ENCODE results near the gene RBM38. TPM values are rescaled to one million over a fixed set of nuclear protein-coding genes. Genes with fewer than 3 reads are reported as not detected.

RBM38 gene
- total and polyA plus RNA-seq, 9 of the 15 experiments (the other 6 are each of a cell fraction or from before 2014, with no cell fraction given): 0.28 to 82.4 (median 33.2) TPM

DNA sequence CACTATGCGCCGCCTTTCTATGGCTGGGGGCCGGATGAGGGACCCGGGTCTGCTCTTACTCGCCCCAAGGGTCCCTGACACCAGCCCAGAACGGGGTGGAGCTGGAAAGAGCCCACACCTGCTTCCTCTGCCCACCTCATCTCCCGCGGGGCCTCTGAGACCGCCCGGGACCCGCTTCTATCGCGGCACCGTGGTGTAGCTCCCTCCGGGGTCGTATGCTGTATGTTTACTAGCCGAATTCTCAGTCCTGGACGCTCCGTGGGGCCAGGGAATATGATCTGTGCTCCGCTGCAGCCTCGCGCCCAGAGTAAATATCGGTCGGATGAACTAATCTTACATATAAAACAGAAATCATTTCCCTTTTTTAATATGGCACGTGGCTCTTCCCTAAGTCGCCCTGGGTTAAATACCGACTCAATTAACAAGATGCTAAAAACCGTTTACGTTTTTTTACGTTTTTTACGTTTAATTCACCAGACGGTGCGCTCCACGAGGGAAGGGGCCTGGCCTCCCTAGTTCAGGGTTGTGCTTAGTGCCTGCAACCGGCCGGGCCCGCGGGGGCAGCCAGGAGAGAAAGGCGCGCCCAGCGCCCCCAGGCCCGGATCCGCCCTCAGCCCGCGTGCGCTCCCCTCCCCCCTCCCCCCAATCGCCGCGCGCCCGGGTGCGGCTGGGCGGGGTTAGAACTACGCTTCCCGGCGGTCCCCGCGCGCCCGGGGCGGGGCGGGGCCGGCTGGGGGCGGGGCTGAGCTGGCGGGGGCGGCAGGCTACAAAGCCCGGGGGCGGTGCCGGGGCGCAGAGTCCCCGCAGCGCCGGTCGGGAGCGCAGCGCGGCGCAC is at the start of gene RBM38 (continued):
- TF ChIP-seq FOXJ3 (CRISPR knock-in tag; IDR thresholded peaks at IDR 0.05): no peak
- TF ChIP-seq, protein P1, sequence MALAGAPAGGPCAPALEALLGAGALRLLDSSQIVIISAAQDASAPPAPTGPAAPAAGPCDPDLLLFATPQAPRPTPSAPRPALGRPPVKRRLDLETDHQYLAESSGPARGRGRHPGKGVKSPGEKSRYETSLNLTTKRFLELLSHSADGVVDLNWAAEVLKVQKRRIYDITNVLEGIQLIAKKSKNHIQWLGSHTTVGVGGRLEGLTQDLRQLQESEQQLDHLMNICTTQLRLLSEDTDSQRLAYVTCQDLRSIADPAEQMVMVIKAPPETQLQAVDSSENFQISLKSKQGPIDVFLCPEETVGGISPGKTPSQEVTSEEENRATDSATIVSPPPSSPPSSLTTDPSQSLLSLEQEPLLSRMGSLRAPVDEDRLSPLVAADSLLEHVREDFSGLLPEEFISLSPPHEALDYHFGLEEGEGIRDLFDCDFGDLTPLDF (CRISPR knock-in tag; IDR thresholded peaks at IDR 0.05): 0 out of 2 replicates have a peak, but pooled peaks have one; percentile 22
- TF ChIP-seq SREBF2 (CRISPR knock-in tag; IDR thresholded peaks at IDR 0.05): no peak
- TF ChIP-seq E2F3 (CRISPR knock-in tag; IDR thresholded peaks at IDR 0.05): 0 out of 2 replicates have a peak, but pooled peaks have one; percentile 32
- peak; percentile 90 for TF ChIP-seq MYC (IDR thresholded peaks at IDR 0.05; ENCODE audit: low read depth, low read length)
- TF ChIP-seq MYC (CRISPR knock-in tag; IDR thresholded peaks at IDR 0.05; ENCODE audit: borderline replicate concordance, low read depth): 0 out of 2 replicates have a peak, but pooled peaks have one; percentile 33
- TF ChIP-seq, protein P2, sequence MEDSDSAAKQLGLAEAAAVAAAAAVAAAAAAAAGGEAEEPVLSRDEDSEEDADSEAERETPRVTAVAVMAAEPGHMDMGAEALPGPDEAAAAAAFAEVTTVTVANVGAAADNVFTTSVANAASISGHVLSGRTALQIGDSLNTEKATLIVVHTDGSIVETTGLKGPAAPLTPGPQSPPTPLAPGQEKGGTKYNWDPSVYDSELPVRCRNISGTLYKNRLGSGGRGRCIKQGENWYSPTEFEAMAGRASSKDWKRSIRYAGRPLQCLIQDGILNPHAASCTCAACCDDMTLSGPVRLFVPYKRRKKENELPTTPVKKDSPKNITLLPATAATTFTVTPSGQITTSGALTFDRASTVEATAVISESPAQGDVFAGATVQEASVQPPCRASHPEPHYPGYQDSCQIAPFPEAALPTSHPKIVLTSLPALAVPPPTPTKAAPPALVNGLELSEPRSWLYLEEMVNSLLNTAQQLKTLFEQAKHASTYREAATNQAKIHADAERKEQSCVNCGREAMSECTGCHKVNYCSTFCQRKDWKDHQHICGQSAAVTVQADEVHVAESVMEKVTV (CRISPR knock-in tag; IDR thresholded peaks at IDR 0.05): peak; percentile 22; the same call in 1 of the 2 replicates
- TF ChIP-seq NFATC3 (IDR thresholded peaks at IDR 0.05): no peak
- TF ChIP-seq, protein P3, sequence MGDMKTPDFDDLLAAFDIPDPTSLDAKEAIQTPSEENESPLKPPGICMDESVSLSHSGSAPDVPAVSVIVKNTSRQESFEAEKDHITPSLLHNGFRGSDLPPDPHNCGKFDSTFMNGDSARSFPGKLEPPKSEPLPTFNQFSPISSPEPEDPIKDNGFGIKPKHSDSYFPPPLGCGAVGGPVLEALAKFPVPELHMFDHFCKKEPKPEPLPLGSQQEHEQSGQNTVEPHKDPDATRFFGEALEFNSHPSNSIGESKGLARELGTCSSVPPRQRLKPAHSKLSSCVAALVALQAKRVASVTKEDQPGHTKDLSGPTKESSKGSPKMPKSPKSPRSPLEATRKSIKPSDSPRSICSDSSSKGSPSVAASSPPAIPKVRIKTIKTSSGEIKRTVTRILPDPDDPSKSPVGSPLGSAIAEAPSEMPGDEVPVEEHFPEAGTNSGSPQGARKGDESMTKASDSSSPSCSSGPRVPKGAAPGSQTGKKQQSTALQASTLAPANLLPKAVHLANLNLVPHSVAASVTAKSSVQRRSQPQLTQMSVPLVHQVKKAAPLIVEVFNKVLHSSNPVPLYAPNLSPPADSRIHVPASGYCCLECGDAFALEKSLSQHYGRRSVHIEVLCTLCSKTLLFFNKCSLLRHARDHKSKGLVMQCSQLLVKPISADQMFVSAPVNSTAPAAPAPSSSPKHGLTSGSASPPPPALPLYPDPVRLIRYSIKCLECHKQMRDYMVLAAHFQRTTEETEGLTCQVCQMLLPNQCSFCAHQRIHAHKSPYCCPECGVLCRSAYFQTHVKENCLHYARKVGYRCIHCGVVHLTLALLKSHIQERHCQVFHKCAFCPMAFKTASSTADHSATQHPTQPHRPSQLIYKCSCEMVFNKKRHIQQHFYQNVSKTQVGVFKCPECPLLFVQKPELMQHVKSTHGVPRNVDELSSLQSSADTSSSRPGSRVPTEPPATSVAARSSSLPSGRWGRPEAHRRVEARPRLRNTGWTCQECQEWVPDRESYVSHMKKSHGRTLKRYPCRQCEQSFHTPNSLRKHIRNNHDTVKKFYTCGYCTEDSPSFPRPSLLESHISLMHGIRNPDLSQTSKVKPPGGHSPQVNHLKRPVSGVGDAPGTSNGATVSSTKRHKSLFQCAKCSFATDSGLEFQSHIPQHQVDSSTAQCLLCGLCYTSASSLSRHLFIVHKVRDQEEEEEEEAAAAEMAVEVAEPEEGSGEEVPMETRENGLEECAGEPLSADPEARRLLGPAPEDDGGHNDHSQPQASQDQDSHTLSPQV (IDR thresholded peaks at IDR 0.05): peak; percentile 76
- peak; percentile 91 for TF ChIP-seq TBP (optimal IDR thresholded peaks at IDR 0.05; ENCODE audit: low read depth, low read length)
- TF ChIP-seq ATF1 (CRISPR knock-in tag; IDR thresholded peaks at IDR 0.05): no peak
- TF ChIP-seq ATF1 (tag; IDR thresholded peaks at IDR 0.05): peak; percentile 46
- 0 out of 4 replicates have a peak, but pooled peaks of 1 of the 2 experiments have one; percentile 31 for TF ChIP-seq KDM1A (IDR thresholded peaks at IDR 0.05)
- TF ChIP-seq RB1 (IDR thresholded peaks at IDR 0.05; ENCODE audit: low read depth): peak; percentile 38; the same call in 1 of the 2 replicates
- TF ChIP-seq TEAD1 (CRISPR knock-in tag; IDR thresholded peaks at IDR 0.05): 0 out of 4 replicates have a peak, but pooled peaks of 1 of the 2 experiments have one; percentile 19
- TF ChIP-seq, protein P4, sequence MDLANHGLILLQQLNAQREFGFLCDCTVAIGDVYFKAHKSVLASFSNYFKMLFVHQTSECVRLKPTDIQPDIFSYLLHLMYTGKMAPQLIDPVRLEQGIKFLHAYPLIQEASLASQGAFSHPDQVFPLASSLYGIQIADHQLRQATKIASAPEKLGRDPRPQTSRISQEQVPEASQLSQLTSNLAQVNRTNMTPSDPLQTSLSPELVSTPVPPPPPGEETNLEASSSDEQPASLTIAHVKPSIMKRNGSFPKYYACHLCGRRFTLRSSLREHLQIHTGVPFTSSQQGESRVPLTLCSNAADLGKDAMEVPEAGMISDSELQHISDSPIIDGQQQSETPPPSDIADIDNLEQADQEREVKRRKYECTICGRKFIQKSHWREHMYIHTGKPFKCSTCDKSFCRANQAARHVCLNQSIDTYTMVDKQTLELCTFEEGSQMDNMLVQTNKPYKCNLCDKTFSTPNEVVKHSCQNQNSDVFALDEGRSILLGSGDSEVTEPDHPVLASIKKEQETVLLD (IDR thresholded peaks at IDR 0.05): 0 out of 2 replicates have a peak, but pooled peaks have one; percentile 25
- TF ChIP-seq ZFX (CRISPR knock-in tag; IDR thresholded peaks at IDR 0.05): peak; percentile 67
- TF ChIP-seq NBN (IDR thresholded peaks at IDR 0.05; ENCODE audit: low read depth): peak; percentile 41; the same call in 1 of the 2 replicates
- TF ChIP-seq CTBP1 (IDR thresholded peaks at IDR 0.05; ENCODE audit: borderline replicate concordance): peak; percentile 19
